A204.1 (cell line): ENCODE data around the gene HOXC4.
"Not testable (repeated sequence)": the region's sequence is repeated elsewhere in the genome, so short reads cannot be mapped to it uniquely, and the experiment has no call there.

Experiments used
- FAIRE-seq: peaks from 2 replicates; lab custom pipeline; 2012; peaks lifted over from hg19 to GRCh38; lab: Jason Lieb, UNC

HOXC4 gene

DNA sequence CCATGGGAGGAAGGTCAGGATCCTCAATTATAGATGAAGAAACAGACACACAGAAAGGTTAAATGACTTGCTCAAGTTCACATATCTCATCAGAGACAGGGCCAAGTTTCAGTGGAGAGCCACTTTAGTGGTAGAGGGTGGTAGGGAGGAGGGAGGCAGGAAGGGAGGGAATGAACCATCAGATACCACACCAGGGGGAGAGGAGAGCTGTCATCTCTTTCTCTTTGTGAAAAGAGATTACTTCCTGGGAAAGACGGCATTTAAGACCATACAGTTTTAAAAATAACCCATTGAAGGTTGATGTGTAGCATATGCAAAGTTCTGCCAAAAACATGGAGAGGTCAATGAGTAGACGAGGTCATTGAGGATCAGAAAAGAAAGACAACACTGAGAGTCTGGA is 39.3 kb downstream of the HOXC4 start:
- not testable (repeated sequence) for FAIRE-seq

DNA sequence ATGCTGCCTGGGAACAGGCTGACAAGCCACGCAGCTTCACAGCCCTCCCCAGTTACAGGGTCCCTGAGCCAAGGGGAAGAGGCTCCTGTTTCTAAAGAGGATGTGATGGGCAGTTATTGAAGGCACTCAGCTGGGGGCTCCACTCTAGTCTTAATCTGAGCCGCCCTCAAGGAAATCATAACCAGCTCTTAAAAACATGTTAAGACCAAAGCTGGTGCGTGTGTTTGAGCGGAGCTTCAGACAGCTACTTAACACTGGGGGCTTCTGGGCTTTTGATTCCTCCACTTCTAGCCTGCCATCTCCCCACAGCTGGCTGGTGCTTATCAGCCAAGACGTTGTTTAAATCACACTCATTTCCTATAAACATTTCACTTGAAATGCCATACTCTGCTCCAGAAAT is 42.3 kb downstream of the HOXC4 start:
- FAIRE-seq: not testable (repeated sequence)

DNA sequence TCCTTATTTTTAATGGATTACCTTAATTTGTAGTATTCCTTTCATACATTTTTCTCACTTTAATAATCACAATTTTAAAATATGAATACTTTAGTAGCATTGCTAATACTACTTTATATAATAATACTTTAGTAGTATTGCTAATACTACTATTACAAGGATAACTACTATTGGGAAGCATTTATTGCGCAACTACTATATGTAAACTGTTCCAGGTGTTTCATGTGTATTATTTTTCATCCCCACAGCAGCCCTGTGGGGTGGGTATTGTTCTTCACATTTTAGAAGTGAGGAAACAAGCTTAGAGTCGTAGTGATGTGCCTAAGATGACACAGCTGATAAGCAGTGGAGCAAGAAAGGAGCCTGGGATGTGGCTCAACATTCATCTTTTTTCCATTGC is 45.0 kb downstream of the HOXC4 start:
- not testable (repeated sequence) for FAIRE-seq

DNA sequence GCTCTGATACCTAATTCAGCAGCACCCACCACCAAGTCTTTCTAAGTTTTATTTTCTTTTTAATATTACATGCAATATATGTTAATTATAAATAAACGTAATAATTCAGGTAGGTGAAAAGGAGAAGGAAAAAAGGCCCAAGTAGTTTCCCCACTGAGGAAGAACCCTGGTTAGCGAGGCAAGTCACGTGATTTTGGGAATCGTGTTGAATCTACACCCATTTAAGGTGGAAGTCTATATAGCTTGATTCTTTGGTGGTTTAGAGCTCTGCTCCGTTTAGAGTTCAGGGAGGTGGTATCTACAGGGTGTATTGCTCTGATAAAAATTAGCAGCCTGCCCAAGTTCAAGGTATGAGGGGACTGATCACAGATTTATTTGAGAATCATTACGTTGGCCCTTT is 47.0 kb downstream of the HOXC4 start:
- not testable (repeated sequence) for FAIRE-seq

DNA sequence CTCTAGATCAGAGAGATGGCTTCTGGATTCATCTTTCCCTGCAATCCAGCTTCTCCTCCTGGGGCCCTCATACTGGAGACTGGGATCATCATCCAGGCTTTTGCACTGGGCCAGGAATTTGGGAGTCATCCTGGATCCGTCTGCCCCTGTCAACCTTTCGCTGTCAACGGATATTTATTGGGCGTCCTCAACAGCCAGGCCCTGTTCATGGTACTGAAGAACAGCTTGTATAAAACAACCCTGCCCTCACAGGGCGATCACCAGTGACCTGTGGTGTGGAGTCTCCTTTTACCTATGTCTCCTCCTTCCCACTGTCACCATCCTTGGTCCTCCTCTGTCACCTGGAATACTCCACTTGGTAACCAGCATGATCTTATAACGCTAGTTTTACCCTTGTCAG is 48.6 kb downstream of the HOXC4 start:
- FAIRE-seq: not testable (repeated sequence)

DNA sequence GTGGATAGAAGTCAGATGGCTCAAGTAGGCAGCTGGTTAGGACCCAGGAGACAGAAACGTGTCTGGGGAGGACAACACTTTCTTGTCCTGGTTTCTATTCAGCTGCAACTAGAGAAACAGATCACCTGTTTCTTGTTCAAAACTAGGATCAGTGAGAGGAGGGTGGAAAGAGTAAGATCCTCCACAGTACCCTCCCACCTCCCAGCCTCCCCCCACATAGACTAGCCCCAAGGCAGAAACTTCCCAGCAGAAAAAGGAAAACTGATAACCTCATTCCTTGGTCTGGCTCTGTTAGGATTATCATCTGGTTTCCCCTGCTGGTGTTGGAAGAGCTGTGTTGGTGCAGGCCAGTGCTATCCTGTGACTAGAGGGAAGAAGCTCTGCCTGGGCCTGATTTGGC is 50.2 kb downstream of the HOXC4 start:
- FAIRE-seq: not testable (repeated sequence)
